GM18909 (cell line): Measurements from ENCODE around the gene ZNF695.
"Not testable (repeated sequence)": the region's sequence is repeated elsewhere in the genome, so short reads cannot be mapped to it uniquely, and the experiment has no call there.

Source experiments
- ATAC-seq: cut with Tn5 transposase; IDR thresholded peaks from one replicate; pipeline ENCODE4 v1.9.1; 2021; ENCODE audit warnings: mild to moderate bottlenecking; ENCODE audit not compliant: unreplicated experiment, poor library complexity

The ZNF695 gene

DNA sequence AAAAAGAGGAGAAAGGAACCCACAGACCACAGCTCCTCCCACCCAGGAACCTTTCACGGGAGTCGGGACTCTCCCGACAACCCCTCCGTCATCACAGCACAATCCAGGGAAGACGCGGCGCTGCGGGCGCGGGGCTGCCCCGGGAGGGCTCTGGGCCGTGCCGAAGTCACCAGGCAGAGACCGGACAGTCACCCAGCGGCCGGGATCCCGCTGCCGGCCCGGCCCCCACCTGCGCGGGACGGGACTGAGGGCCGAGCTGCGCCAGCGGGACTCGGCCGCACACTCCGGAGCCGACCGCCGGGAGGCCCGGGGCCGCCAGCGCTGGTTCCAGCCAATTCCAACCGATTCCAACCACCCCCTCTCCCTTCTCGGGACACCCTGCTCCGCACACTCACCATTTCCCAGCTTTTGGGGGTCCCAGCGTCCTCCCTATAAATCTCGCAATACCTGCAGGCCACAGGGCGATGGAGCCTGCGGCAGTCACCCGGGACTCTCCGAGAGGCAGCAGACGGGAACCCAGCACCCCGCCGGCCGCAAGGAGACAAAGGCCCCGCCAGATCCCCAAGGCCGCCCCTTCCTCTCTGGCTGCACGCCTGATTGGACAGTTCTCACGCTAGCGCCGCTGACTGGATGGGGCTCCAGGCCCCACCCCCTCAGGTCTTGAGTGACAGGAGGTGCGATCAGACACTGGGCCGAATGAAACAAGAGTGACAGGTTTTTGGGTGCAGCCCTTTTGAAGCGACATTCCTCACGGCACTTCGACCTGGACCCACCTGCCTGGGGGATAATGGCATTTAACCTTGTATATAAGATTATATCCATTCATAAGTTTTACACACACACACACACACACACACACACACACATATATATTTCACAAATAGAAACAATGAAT is at the start of gene ZNF695:
Gene ZNF695, minus strand, starts transcription at position 547 of the 895 bp plus-strand sequence. Its CDS starts 149 bp downstream, at position 398.
- ATAC-seq = peak; percentile 100

DNA sequence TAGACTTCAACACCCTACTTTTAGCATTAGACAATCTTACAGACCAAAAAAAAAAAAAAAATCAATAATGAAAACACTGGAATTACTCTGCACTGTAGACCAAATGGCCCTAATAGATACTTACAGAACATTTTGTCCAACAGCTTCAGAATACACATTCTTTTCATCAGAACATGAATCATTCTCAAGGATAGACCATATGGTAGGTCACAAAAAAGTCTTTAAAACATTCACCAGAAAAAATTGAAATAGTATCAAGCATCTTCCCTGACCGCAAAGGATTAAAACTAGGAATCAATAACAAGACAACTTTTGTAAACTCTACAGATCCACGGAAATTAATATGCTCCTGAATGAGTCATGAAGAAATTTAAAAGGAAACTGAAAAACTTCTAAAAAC is 48.2 kb upstream of the ZNF695 start:
- no peak for ATAC-seq

DNA sequence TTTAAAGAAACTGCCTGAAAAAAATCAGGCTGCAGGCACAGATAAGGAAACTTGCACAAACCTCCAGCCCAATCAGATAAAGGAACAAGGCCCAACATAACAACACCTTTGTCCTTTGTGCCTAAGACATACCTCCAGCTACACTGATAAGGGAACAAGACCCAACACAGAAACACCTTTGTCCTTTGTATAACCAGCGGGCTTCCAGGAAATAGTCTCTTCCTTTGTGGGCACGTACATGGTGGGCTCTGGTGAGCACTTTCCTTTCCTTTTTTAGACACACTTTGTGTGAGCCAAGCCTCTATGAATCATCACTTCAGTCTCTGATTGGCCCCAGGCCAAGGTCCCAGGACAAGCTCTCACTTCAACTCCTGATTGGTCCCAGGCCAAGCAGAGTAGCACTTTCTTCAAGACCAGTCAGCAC is 47.1 kb upstream of the ZNF695 start:
- ATAC-seq = no peak

DNA sequence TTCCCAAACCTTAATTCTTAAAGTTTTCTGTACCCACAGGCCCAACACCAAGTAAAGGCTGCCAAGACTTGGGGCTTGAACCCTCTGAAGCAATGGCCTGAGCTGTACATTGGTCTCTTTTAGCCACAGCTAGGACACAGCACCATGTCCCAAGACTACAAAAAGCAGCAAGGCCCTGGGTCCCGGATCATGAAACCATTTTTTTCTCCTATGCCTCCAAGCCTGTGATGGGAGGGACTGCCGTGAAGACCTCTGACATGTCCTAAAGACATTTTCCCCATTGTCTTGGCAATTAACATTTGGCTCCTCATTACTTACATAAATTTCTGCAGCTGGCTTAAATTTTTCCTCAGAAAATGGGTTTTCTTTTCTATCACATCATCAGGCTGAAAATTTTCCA is 39.8 kb upstream of the ZNF695 start:
- ATAC-seq = no peak

DNA sequence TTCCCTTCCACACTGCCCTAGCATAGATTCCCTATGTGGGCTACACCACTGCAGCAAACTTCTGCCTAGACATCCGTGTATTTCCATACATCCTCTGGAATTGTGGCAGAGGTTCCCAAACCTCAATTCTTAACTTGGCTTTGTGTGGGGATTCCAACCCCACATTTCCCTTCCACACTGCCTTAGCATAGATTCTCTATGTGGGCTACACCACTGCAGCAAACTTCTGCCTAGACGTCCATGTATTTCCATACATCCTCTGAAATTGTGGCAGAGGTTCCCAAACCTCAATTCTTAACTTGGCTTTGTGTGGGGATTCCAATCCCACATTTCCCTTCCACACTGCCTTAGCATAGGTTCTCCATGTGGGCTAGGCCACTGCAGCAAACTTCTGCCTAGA is 39.4 kb upstream of the ZNF695 start:
- ATAC-seq = no peak

DNA sequence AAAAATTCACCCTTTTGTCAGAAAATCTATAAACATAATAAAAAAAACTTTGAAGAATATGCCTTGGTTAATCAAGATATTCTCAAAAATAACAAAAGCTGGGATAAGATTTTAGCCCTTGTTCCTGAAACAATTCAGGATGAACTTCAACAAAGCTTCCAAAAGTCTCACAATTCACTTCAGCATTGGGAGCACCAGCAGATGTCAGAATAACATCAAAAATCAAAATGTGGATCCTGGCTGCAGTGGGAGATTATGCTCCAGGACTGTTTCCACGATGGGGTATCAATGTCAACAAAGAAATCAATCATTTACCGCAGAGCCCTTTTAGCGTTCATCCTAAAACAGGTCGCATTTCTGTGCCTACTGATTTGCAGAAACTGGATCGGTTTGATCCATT is 35.5 kb upstream of the ZNF695 start:
- no peak for ATAC-seq

DNA sequence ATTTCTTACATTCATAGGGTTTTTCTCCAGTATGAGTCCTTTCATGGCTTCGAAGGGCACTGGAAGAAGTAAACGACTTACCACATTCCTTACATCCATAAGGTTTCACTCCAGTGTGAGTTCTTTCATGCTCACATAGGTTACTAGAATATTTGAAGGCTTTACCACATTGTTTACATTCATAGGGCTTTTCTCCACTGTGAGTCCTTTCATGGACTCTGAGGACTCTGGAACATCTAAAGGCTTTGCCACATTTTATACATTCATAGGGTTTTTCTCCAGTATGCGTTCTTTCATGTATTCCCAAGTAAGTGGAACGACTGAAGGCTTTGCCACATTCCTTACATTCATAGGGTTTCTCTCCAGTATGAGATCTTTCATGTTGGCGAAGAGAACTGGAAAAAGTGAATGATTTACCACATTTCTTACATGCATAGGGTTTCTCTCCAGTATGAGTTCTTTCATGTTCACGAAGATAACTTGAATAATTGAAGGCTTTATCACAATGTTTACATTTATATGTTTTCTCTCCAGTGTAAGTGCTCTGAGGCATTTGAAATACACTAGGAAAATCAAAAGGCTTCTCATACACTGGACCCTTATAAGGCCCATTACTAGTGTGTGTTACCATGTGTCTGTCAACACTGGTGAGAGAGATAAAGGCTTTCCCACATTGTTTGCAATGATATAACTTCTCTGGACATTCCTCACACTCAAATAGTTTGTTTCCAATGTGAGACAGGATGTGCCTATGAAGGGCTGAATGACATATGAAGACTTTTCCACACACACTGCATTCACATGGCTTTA is 29.9 kb upstream of the ZNF695 start:
- ATAC-seq = no peak

DNA sequence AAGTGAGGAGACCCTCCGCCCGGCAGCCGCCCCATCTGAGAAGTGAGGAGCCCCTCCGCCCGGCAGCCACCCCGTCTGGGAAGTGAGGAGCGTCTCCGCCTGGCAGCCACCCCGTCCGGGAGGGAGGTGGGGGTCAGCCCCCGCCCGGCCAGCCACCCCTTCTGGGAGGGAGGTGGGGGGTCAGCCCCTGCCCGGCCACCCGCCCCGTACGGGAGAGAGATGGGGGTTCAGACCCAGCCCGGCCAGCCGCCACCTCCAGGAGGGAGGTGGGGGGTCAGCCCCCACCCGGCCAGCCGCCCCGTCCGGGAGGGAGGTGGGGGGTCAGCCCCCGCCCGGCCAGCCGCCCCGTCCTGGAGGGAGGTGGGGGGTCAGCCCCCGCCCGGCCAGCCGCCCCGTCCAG is 24.4 kb upstream of the ZNF695 start:
- not testable (repeated sequence) for ATAC-seq

DNA sequence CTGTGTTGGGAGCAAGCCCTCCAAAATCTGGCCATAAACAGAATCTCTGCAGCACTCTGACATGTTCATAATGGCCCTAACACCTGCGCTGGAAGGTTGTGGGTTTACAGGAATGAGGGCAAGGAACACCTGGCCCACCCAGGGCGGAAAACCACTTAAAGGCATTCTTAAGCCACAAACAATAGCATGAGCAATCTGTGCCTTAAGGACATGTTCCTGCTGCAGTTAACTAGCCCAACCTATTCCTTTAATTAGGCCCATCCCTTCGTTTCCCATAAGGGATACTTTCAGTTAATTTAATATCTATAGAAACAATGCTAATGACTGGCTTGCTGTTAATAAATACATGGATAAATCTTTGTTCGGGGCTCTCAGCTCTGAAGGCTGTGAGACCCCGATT is 16.8 kb upstream of the ZNF695 start:
- ATAC-seq = not testable (repeated sequence)

DNA sequence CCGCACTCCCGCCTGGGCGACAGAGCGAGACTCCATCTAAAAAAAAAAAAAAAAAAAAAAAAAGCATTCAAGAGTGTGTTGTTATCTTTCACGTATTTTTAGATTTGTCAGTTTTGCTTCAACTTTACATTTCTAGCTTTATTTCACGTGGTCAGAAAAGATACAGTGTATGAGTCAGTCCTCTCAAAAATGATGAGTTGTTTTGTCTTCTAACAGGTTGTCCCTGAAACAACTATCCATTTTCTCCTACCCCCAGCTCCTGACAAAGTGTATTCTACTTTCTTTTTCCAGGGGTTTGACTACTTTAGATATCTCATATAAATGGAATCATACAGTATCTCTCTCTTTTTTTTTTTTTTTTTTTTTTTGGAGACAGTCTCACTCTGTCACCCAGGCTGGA is 5.5 kb upstream of the ZNF695 start:
- ATAC-seq = no peak

DNA sequence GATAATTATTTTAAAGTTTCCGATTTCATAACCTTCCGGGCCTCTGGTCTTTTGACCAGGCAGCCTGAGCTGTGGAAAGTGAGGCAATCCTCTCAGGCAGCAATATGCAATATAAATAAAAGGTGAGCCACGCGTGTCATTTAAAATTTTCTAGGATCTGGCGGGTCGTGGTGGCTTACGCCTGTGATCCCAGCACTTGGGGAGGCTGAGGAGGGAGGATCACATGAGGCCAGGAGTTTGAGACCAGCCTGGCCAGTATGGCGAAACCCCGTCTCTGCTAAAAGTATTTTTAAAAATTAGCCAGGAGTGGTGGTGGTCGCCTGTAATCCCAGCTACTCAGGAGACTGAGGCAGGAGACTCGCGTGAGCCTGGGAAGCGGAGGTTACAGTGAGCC is 546 bp upstream of the ZNF695 start:
- ATAC-seq = no peak

DNA sequence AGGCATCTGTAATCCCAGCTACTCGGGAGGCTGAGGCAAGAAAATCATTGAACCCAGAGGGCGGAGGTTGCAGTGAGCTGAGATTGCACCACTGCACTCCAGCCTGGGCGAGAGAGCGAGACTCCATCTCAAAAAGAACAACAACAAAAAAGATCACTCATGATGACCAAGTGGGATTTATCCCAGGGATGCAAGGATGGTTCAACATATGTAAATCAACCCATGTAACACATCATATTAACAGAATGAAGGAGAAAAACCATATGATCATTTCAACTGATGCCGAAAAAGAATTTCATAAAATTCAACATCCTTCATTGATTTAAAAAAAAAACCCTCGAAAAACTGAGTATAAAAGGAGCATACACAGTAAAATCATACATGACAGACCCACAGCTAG is 3.8 kb downstream of the ZNF695 start:
- not testable (repeated sequence) for ATAC-seq

DNA sequence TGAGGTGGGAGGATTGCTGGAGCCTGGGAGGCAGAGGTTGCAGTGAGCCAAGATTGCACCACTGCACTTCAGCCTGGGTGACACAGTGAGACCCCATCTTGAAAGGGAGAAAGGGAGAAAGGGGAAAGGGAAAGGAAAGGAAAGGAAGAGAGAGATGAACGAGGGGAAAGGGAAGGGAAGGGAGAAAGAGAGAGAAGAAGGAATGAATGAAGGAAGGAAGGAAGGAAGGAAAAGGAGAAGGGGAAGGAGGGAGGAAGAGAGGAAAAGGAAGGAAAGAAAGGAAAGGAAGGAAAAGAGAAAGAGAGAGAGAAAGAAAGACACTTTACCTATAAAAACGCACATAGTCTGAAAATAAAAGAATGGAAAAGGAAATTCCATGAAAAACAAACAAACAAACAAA is 18.0 kb downstream of the ZNF695 start:
- no peak for ATAC-seq

DNA sequence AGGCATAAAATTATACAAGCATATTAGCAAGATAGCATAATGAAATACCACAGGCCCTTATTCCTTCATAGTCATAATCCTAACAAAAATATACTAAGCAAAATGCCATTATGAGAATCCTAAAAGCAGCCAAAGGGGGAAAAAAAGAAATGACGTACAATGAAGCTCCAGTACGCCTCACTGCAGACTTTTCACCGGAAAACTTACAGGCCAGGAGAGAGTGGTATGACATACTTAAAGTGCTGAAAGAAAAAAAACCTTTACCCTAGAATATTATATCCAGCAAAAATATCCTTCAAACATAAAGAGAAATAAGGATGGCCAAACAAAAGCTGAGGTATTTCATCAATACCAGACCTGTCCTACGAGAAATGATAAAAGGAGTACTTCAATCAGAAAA is 19.5 kb downstream of the ZNF695 start:
- ATAC-seq = no peak

DNA sequence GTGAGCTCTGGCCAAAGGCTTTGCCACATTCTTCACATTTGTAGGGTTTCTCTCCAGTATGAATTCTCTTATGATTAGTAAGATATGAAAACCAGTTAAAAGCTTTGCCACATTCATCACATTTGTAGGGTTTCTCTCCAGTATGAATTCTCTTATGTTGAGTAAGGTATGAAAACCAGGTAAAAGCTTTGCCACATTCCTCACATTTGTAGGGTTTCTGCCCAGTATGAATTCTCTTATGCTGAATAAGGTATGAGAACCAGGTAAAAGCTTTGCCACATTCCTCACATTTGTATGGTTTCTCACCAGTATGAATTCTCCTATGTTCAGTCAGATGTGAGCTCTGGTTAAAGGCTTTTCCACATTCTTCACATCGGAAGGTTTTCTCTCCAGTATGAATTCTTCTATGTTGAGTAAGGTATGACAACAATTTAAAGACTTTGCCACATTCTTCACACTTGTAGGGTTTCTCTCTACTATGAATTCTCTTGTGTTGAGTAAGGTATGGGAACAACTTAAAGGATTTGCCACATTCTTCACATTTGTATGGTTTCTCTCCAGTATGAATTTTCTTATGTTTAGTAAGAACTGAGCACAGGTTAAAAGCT is 20.7 kb downstream of the ZNF695 start:
- ATAC-seq = no peak

DNA sequence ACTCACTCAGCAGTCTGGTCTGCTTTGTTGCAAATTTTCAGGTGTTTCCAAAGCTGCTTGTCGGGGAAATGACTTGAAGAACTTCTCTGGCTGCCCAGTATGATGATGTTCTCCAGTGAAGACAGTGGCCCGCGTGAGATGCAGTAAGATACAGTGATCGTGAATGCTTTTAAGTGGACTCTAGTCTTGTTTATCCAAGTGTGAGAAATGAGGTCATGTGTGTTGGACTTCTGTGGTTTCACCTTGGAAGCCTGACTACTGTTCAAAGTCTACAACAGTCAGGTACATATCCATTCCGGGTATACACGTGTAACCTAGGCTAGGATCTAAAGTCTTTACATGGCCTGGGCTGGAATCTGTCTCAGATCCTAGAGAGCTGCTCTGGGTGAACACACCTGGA is 29.1 kb downstream of the ZNF695 start:
- no peak for ATAC-seq

DNA sequence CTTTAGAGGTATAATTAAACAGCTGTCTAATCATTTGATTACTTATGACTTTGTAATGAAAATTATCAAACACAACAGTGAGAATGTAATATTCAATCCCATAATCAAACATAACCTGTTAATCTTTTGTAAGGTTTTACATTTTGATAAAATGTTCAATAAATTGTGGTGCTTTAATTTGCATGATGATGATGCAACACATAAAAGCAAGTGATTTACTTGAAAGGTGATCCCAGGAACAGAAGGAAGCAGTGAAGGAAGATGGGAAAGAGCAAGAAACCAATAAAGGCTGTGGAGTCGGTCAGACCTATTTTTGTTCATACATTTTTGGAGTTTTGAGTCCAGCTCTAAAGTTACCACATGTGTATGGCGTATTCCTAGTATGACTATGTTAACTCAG is 29.6 kb downstream of the ZNF695 start:
- no peak for ATAC-seq

DNA sequence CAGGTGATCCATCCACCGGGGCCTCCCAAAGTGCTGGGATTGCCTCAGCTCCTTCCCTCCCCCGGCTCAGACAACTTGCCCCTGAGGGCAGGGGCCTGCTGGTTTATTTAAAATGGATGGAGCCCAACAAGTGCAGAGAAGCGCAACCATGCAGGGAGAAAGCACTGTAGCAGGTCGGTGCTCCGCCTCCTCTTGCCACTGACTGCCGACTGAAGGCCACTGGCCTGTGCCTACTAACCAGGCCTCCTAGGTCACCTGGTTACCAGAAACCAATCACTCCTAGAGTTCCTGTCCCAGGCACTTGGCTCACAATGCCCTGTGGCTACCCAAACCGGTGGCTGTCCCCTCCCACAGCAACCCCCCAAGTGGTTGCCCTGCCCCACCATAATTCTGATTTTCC is 35.9 kb downstream of the ZNF695 start:
- ATAC-seq = no peak

DNA sequence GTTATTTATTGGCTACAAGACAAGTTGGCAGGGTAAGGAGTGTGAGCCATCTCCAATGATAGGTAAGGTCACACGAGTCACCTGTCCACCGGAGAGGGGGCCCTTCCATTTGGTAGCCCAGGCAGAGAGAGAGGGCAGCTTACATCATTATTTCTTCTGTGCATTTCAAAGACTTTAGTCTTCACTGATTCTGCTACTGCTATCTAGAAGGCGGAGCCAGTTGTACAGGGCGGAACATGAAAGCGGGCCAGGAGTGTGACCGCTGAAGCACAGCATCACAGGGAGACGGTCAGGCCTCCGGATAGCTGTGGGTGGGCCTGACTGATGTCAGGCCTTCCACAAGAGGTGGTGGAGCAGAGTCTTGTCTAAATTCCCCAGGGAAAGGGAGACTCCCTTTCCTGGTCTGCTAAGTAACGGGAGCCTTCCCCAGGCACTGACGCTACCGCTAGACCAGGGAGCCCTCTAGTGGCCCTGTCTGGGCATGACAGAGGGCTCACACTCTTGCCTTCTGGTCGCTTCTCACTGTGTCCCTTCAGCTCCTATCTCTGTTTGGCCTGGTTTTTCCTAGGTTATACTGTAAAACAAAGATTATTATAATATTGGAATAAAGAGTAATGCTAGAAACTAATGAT is 36.7 kb downstream of the ZNF695 start:
- ATAC-seq = no peak

DNA sequence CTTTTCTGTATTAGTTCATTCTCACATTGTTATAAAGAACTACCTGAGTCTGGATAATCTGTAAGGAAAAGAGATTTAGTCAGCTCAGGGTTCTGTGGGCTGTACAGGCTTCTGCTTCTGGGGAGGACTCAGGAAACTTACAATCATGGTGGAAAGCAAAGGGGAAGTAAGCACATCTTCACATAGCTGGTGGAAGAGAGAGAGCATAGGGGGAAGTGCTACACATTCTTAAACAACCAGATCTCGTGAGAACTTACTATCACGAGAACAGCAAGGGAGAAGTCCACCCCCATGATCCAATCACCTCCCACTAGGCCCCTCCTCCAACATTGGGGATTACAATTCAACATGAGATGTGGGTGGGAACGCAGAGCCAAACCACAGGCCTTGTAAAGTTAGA is 38.2 kb downstream of the ZNF695 start:
- ATAC-seq = no peak

DNA sequence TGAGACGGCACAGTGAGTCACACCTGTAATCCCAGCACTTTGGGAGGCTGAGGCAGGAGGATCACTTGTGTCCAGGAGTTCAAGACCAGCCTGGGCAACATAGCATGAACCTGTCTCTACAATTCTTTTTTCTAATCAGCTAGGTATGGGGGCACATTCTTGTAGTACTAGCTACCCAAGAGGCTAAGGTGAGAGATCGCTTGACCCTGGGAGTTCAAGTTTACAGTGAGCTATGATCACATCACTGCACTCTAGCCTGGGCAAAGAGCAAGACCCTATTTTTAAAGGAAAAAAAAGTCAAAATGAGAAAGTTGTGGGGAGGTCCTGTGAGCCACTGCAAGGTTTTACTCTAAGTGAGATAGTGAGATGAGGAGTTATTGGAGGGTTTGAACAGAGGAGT is 41.4 kb downstream of the ZNF695 start:
- no peak for ATAC-seq
